HepG2 (cell line): Measurements from ENCODE around the gene CA14.

Experiments
- BHLHE40 ChIP-seq: IDR thresholded peaks from 2 replicates; pipeline ENCODE4 v1.6.1; 2011; ENCODE audit warnings: low read length, improper control_type of control experiment
- EZH2 ChIP-seq: conservative IDR thresholded peaks from 2 replicates; pipeline ENCODE4 v1.6.1; 2012; ENCODE audit warnings: mild to moderate bottlenecking, low read depth, low read length, moderate library complexity
- GLI4 ChIP-seq: sonication (generic); formaldehyde crosslinking; IDR thresholded peaks from 2 replicates; pipeline ENCODE4 v1.5.1; 2020; ENCODE audit warnings: missing genetic modification reagents, mild to moderate bottlenecking, moderate library complexity, borderline replicate concordance
- SCMH1 ChIP-seq: sonication (generic); formaldehyde crosslinking; IDR thresholded peaks from 2 replicates; pipeline ENCODE4 v1.9.0; 2021; ENCODE audit warnings: missing genetic modification reagents, mild to moderate bottlenecking, borderline replicate concordance
- SIN3A ChIP-seq: IDR thresholded peaks from 2 replicates; pipeline ENCODE4 v1.6.1; 2011; ENCODE audit warnings: low read depth, mild to moderate bottlenecking, control low read depth, low read length, borderline replicate concordance
- TAF15 ChIP-seq: fragments of 200-400 bp; formaldehyde crosslinking; IDR thresholded peaks from one replicate; pipeline ENCODE4 v1.6.1; 2018; ENCODE audit warnings: mild to moderate bottlenecking, low read depth, low read length; ENCODE audit not compliant: poor library complexity, severe bottlenecking
- XRCC5 ChIP-seq: fragments of 200-400 bp; formaldehyde crosslinking; optimal IDR thresholded peaks from 2 replicates; pipeline ENCODE3; 2017; ENCODE audit warnings: mild to moderate bottlenecking, low read length
- ZNF124 ChIP-seq: sonication (generic); formaldehyde crosslinking; IDR thresholded peaks from 2 replicates; pipeline ENCODE4 v1.4.0; 2020; ENCODE audit warnings: missing genetic modification reagents
- TF ChIP-seq, protein P1 (sequence below): fragments of 450-650 bp; IDR thresholded peaks from 2 replicates; pipeline ENCODE4 v1.6.1; 2016
- TF ChIP-seq, protein P2 (sequence below): sonication (generic); formaldehyde crosslinking; IDR thresholded peaks from 2 replicates; pipeline ENCODE4 v1.5.0; 2020; ENCODE audit warnings: mild to moderate bottlenecking, missing genetic modification reagents, moderate library complexity

DNA sequence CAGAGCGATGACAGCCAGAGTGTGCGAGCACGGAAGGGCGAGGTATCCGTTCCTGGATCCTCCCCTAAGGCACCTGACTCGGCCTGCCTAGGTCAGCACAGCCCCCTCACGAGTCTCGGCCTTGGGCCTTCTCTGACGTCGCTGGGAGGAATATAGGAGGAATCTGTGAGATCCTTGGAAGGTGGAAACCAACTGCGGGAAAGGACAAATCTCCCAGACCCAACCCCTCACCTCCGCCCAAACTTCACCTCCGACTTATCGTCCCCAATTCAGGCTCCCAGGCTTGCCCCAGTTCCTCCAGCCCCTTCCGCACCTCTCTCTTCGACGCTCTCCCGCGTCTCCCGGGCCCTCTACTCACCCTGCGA is 10.7 kb downstream of the CA14 start:
- TF ChIP-seq EZH2 = no peak
- TF ChIP-seq, protein P1, sequence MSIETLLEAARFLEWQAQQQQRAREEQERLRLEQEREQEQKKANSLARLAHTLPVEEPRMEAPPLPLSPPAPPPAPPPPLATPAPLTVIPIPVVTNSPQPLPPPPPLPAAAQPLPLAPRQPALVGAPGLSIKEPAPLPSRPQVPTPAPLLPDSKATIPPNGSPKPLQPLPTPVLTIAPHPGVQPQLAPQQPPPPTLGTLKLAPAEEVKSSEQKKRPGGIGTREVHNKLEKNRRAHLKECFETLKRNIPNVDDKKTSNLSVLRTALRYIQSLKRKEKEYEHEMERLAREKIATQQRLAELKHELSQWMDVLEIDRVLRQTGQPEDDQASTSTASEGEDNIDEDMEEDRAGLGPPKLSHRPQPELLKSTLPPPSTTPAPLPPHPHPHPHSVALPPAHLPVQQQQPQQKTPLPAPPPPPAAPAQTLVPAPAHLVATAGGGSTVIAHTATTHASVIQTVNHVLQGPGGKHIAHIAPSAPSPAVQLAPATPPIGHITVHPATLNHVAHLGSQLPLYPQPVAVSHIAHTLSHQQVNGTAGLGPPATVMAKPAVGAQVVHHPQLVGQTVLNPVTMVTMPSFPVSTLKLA = no peak
- TF ChIP-seq GLI4 (CRISPR knock-in tag) = no peak
- no peak for TF ChIP-seq BHLHE40
- TF ChIP-seq XRCC5 = no peak
- no peak for TF ChIP-seq ZNF124 (CRISPR knock-in tag)
- no peak for TF ChIP-seq SIN3A
- TF ChIP-seq, protein P2, sequence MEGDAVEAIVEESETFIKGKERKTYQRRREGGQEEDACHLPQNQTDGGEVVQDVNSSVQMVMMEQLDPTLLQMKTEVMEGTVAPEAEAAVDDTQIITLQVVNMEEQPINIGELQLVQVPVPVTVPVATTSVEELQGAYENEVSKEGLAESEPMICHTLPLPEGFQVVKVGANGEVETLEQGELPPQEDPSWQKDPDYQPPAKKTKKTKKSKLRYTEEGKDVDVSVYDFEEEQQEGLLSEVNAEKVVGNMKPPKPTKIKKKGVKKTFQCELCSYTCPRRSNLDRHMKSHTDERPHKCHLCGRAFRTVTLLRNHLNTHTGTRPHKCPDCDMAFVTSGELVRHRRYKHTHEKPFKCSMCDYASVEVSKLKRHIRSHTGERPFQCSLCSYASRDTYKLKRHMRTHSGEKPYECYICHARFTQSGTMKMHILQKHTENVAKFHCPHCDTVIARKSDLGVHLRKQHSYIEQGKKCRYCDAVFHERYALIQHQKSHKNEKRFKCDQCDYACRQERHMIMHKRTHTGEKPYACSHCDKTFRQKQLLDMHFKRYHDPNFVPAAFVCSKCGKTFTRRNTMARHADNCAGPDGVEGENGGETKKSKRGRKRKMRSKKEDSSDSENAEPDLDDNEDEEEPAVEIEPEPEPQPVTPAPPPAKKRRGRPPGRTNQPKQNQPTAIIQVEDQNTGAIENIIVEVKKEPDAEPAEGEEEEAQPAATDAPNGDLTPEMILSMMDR (CRISPR knock-in tag) = no peak
- no peak for TF ChIP-seq SCMH1 (CRISPR knock-in tag)
- TF ChIP-seq TAF15 = no peak
